ENCODE data around the gene GLYATL1B. TPM values are rescaled to one million over a fixed set of nuclear protein-coding genes. Genes with fewer than 3 reads are reported as not detected.

GLYATL1B gene
- total RNA-seq, 1 donor from 2014 or later, result not detected

- DNase-seq (ENCODE audit: low spot score) (no peak), ATAC-seq (no peak)
- intact Hi-C loops (cut with DNase I), result no loop called here
Observed at GRCh38 chr11:59141191-59141590, 55.1 kb downstream of the GLYATL1B start.

- intact Hi-C loops (cut with DNase I), result no loop called here
- ATAC-seq (no peak), DNase-seq (ENCODE audit: low spot score) (no peak)
Observed at GRCh38 chr11:59141673-59142460, 55.8 kb downstream of the GLYATL1B start.

GRCh38 chr11:59142530-59143507 lies 56.7 kb downstream of the GLYATL1B start, which contains the start of gene FAM111A:
FAM111A (plus strand) TSS chr11:59142856; CDS start chr11:59148873, 6,017 bp downstream.
- intact Hi-C loops (cut with DNase I), result no loop called here
- ATAC-seq, result peak; percentile 95
- peak; percentile 91 for DNase-seq (ENCODE audit: low spot score)

GRCh38 chr11:59144096-59144495 lies 58.0 kb downstream of the GLYATL1B start:
- ATAC-seq (no peak), DNase-seq (ENCODE audit: low spot score) (no peak)
- intact Hi-C loops (cut with DNase I), result no loop called here

Other genes with a start within 250 kb of the GLYATL1B start
- 0.27 TPM for gene GLYATL2, start 241.6 kb upstream of the GLYATL1B start, total RNA-seq
- not detected for gene GLYATL1, start 146.8 kb upstream of the GLYATL1B start, total RNA-seq
- gene FAM111B, start 20.9 kb downstream of the GLYATL1B start, total RNA-seq, result 0.89 TPM
- 48.0 TPM for gene FAM111A, start 56.5 kb downstream of the GLYATL1B start, total RNA-seq
- gene DTX4, start 85.8 kb downstream of the GLYATL1B start, total RNA-seq, result 35.9 TPM
- 18.0 TPM for gene MPEG1, start 126.6 kb downstream of the GLYATL1B start, total RNA-seq